HG02678 (cell line): ENCODE results near the gene SAMD1.

Experiments
- ATAC-seq: cut with Tn5 transposase; IDR thresholded peaks from one replicate; pipeline ENCODE4 v1.9.1; 2021; ENCODE audit warnings: mild to moderate bottlenecking, moderate library complexity; ENCODE audit not compliant: unreplicated experiment

Gene SAMD1

DNA sequence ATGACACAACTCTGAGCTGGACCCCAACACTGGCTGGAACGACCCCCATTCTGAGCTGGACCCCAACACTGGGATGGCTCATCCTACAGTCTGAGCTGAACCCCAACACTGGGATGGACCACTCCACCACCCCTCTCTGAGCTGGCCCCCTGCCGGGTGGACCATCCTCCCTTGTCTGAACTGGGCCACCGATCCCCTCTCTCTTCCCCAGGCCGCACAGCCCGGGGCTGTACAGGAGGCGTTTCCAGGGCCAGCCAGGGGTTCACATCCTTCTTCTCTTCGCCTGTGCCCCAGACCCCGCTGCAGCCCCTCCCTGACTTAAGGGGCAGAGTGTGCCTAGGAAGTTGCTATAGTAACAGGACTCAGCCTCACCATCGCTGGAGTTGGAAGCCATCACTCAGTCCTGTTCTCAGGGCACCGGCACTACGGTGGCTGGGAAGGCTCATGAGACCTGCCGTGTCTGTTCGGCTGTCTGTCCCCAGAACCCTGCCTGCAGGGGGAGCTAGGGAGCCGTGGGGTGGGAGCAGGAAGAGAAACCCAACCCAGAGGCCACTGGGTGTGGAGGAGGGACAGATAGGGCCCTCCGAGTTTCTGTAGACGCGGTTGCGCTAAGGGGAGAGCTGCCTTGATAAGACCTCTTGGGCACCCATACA is 23.3 kb upstream of the SAMD1 start:
- ATAC-seq = no peak

DNA sequence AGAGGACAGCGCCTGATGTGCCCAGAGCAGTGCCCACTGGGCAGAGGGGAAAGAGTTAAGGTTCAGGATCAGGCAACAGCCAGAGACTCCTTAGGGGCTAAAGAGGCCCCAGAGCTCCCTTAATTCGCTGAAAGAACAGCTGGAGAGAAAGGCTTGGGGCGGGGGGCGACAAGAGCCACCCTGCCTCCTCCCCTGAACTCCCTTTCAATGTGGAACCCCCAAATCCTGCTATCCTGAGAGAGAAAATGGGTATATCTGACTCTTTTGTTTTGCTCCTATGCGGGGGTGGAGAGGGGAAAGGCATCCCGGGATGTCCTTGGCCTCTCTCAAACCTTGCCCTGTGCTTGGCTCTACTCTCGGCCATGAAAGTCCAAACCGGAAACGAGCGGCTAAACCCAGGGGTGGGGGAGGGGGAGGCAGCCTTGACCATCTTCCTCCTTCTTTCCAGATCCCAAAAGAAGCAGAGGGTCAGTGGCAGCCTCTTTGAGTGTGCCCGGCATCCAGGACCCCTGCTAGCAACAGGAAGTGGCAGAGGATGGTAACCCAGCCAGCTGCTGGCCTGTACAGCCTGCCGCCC is 22.3 kb upstream of the SAMD1 start:
- no peak for ATAC-seq

DNA sequence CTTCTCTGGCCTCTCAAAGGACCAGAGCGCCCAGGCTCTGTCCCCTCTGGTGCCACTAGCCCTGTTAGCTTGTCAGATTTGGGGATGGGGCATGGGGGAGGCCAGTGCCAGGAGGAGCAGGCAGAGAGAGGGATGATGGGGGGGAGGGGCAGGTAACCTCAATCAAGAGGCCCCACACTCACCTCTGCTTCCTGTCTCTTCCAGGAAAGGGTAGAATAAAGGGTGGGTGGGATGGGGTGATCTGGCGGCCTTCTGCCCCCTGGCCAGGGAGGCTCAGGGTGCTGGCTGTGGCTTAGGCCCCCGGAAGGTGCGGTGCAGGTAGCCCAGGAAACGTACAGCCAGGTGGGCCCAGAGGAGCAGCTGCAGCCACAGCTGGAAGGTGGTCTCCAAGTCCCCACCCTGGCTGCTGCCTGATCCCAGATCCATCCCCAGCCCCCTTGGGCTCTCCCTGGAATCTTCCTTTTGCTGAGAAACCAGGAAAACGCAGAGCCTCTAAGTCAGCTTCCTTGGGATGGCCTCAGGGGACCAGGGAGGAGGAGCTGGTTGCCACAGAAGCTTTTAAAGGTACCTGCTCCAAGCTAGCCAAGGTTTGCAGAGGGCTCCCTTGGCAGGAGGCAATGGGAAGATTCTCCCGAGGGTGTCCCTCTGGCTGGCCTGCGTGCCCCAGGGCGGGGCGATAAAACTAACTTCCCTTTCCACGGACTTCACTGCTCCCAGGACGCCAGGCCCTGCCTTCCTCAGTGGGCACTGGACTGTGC is 21.7 kb upstream of the SAMD1 start:
- ATAC-seq = no peak

DNA sequence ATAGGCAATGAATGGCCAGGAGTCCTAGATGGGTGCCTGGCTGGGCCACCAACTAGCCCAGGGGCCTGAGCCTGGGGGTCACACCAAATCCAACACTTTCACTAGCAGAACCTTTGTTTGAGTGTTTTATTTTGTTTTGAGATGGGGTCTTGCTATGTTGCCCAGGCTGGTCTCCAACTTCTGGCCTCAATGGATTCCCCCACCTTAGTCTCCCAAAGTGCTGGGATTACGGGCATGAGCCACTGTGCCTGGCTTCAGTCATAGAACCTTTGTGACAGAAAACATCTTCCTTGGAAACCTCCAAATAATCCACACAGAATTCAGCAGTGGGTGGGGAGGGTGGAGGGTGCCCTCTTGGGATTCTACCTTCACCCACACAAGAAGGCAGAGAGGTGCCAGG is 20.9 kb upstream of the SAMD1 start:
- no peak for ATAC-seq

DNA sequence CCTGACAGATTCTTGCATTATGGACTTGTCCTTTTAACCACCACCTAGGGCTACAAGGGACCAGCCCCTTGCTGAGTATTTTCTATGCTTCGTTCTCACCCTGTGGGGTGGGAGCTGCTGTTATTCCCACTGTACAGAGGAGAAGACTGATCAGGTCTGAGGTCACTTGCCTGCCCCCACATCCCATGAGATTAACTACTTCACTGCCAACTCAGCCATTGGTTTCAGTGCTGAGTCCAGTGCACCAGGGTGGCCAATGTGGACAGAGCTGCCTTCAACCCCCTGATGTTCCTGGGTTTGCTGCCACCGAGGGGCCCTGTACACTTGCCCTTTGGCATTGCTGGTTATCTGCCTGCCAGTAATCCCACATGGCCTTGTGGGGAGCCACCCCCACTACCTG is 20.1 kb upstream of the SAMD1 start:
- no peak for ATAC-seq

DNA sequence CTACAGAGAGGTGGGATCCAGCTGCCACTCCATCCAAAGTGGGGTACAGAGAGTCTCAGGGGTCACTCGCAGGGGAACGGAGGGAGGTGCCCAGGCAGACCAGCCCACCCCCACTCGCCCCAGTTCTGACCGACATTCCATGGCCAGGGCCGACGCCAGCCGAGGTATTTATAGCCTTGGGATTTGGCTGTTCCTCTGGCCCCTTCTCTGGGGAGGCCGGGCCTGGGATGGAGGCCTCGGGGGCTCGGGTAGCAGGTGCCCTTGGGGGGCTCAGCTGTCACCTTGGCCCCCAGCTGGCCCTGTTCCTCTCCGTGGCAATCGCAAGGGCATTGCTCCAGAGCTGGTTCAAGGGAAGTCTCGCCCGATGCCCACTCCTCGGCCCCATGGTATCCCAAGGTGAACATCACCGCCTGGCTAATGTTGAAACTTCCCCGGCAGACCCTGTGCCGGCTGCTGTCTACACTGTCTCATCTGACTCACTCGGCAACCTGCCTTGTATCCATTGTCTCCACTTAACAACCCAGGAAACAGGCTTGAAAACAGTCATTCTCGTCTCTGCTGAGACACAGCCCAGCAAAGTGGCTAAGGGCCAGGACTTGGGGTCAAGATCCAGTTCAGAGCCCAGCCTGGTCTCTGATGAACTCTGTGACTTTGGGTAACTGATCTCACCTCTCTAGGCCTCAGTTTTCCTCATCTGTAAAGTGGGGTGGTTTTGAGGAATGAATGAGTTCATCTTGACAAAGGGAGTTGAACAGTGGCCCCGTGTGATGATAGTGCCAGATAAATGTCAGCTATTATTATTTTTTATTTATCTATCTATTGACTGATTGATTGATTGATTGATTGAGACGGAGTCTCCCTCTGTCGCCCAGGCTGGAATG is 17.3 kb upstream of the SAMD1 start:
- no peak for ATAC-seq

DNA sequence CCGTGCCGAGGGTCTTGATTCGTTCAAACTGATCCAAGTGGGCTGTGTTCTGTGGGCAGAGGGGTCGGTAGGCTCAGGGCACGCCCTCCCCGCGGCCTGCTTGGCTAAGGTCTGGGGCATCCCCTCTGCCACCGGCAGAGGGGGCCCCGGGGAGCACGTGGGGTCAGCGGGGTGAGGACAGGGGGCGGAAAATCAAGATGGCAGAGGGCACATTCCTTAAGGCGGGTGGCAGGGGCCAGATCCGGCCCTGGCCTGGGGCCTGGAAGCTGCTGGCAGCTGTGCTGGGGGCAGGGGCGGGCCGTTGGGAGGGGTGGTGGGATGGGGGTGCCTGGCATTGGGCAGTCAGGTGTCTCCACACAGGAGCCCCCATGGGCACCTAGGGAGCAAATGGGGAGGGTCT is 16.3 kb upstream of the SAMD1 start:
- ATAC-seq = no peak

DNA sequence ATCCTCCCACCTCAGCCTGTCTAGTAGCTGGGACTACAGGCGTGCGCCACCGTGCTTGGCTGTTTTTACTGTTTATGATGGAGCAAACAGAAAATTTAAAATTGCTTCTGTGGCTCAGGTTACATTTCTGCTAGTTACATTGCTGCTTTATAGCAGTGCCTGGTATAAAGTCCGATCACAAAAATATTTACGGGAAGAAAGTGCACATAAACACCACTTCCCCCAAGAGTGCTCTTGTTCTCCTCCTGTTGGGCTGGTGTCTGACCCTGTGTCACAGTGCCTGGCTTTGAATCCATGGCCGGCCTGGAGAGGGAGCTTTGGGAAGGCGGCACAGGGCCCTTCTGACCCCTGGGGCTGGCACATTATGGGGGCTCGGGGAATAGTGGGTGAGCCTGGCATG is 15.1 kb upstream of the SAMD1 start:
- no peak for ATAC-seq

DNA sequence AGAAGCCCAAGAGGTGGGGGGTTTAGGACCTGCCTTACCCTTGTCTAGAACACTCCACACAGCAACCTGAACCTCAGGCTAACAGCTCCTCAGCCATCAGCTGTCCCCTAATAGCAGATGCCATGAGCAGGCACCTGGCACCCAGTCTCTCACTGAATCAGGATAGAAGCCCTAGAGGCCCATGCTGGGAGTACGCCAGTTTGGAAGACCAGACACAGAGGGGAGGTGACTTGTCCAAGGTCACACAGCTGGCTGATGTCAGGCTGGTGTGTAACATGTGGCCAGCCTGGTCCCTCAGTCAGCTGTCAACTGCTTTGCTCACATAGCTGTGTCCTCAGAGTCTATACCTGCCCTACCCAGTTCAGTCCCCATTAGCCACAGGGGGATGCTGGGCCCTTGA is 12.8 kb upstream of the SAMD1 start:
- no peak for ATAC-seq

DNA sequence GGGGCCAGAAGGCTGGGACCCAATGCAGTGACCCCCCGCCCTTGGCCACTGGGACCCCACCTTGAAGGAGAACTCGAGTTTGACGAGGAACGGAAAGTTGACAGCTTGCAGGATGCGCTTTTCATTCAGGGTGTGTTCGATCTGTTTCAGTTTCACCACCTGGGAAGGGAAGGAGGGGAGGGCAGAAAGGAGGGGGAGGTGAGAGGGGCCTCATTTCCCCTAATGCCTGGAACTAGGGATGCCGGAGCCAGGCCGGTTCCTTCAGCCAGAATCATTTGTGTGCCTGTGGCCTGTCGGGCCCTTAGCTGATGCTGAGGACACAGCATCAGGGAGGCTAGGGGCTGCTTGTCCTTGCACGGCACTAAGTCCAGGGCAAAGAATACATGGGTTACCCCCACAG is 12.2 kb upstream of the SAMD1 start:
- ATAC-seq = no peak

DNA sequence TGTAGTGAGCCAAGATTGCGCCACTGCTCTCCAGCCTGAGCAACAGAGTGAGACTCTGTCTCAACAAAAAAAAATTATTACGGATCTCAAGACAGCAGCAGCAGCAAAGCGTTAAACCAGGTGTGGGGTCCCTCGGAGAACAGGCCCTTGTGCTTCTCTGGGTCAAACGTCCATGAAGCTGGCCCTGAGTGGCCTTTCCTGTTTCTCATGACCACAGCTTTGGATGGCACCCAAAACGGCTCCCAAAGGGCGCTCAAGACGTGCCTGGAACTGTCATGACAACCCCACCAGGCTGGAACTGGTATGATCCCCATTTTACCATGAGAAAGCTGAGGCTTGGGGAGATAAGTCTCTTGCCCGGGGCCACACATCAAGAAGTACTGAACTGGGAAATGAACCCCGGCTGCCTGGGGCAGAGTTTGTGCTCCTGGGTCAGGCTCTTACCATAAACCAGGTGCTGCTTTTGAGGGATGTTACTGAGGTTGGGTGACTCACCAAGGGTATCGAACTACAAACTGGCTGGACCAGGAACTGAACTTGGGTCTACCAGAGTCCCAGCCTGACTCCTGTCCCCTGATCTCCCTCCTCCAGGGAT is 11.6 kb upstream of the SAMD1 start:
- ATAC-seq = no peak

DNA sequence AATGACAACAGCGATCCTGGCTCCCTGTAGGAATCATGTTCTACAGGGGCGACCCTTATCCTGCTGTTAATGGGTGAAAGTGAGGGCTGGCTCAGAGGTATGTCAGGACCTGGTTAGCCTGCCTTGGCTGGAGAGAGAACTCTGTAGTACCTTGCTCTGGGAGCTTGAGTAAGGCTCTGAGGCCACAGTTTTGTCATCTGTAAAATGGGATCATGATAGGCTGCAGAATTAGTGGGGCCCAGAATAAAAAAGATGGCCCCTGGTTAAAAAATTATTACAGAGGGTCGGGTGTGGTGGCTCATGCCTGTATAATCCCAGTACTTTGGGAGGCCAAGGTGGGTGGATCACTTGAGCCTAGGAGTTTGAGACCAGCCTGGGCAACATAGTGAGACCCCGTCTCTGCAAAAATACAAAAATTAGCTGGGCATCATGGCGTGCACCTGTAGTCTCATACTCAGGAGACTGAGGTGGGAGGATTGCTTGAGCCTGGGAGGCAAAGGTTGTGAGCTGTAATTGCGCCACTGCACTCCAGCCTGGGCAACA is 10.5 kb upstream of the SAMD1 start:
- no peak for ATAC-seq

DNA sequence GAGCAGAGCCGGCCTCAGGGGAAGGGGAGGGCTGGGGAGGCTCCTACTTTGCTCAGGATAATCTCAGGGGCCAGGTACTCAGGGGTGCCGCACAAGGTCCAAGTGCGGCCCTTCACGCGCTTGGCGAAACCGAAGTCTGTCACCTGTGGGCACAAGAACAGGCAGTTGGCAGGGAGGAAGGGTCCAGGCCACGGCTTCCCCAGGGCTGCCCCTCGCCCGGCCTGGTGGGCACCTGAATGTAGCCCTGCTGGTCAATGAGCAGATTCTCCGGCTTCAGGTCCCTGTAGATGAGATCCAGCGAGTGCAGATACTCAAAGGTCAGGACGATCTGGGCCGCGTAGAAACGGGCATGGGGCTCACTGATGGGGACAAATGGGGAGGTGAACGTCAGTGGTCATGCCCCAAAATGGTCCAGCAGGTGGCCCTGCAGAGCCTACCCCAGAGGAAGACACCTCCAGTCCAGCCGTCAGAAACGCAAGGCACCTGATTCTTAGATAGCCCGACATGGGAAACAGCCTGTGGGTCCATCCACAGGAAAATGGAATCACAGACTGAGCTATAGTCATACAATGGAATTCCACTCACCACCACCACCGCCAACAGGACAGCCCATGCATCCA is 7.1 kb upstream of the SAMD1 start:
- no peak for ATAC-seq

DNA sequence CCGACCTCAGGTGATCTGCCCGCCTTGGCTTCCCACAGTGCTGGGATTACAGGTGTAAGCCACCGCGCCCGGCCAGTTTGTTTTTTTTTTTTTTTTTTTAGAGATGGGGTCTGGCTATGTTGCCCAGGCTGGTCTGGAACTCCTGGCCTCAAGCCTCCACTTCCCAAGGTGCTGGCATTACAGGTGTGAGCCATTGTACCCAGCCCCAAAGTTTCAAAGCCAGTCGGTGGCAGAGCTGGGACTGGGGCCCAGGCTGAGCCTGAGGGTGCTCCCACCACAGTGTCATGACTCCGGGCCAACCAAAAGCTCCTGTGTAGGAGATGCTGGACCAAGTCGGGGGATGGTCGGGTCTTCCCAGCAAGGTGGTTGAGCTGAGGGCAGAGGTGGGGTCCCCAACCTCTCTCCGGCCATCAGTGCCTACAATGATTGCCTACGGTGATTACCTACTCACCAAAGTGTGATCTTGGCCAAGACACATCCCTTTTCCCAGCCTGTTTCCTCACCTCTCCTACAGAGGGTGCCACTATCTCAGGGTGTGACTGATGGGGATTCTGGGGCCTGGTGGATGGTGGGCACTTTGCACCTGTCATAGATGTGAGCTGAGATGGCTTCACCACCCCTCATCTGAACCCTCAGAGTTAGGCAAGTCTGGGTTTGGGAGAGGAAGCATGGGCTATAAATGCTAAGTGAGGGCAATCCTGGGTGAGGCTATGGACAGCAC is 5.9 kb upstream of the SAMD1 start:
- ATAC-seq = no peak

DNA sequence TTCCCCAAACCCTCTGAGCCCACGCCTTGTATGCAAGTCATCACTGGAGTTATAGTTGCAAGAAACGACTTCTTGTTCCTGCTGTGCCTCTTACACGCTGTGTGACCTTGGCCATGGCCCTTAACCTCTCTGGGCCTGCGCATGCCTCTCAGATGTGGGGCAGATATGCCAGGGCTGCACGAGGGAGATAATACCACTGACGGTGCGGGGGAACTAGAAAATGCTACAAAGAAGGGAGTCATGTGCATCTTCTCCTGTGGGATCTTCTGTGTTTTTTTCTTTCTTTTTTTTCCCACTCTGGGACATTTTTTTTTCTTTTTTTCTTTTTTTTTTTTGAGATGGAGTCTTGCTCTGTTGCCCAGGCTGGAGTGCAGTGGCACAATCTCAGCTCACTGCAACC is 4.3 kb upstream of the SAMD1 start:
- ATAC-seq = no peak

DNA sequence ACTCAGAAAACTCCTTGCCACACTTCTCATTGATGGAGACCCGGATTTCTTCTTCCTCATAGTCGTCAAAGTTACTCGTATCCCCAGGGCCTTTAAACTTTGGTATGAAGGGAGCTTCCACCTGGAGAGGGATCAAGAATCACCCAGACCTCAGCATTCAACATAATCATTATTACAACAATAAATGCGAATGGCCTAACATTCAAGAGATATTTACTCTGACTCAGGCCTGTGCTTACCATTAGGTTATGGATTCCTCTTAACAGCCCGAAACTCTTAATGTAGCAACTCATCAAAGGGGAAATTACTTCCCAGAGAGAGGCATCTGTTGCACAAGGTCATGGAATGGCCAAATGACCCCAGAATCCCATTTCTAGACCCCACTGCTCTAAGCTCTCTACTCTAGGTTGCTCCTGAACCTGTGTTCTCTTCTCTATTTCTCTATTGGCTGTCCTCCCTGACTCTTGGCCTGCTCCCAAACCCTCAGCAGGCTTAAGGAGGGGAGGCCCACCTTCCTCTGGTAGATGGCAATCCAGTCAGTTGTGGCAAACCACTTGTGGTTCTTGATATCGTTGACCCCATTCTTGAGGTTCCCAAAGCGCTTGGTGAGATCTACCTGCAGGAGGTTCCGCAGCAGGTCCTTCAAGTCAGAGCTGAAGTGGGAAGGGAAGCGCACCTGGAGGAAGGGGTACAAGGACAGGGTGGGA is 2.7 kb upstream of the SAMD1 start:
- ATAC-seq = no peak

DNA sequence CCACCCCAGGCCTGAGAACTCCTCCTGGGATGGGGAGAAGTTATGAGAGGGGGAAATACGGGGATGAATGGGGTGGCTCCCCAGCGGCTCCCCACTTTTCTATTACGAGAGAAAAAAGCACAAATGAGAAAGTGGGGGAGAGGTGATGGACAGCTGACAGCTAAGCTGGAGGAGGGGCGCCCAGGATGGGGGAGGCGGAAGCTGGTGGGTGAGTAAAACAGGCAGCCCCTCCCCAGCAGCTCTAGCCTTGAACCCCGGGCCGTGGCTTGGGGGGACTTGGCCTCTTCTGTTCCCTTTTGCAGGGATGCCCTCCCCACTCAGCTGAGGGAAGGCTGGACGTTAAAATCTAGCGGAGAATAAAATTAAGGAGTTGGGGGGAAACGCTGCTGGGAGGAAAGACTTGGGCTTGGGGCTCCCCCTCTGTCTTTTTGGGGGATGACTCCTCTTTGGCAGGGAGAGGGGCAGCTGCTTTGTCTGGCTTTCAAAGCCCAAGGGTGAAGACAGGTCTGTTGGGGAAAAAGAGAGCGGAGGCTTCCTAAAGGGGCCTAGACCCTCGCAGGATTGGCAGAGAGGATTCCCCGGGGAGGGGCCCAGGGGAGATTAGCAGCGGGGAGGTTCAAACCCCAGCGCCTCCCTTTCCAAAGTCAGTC is 1.4 kb upstream of the SAMD1 start:
- peak; percentile 3 for ATAC-seq

DNA sequence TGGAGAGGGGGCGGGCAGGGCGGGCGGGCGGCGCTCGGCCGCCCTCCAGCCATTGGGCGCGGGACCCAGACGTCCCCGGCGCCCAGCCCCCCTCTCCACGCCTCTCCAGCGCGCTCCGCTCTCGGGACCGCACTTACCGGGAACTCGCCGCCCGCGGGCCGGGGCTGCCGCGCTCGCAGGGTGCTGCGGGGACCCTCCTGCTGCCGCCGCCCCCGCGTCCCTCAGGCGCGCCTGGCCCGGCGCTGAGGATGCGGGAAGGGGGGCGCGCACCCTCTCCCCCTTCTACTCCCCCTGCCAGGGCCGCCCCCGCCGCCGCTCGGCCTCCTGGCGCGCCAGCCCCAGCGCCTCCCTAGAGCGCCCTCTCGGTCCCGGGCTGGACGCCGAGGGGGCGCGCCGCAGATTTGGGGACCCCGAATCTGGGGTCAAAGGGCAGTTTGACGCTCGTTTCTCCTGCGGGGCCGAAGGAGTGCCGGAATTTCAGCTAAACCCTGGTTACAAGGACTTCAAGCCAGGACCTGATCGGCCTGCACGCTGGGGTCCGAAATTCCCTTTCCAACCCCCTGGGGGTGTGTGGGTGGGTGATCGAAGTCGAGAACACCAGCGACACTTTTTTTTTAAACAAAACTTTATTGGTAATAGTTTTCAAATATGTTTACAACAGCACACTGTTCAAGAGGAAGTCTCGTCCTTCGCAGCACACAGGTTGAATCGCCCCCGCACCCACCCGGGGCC is 696 bp upstream of the SAMD1 start:
- peak; percentile 65 for ATAC-seq
